ENCODE results near the gene PLEKHG4B. TPM values are rescaled to one million over a fixed set of nuclear protein-coding genes. Genes with fewer than 3 reads are reported as not detected.

The PLEKHG4B gene
- total and polyA plus RNA-seq, 2 of the 4 experiments (the other 2 are of a cell fraction), result 1.1 TPM

- in situ Hi-C loops (cut with MboI; ENCODE audit: low sequenced_read_pairs) (no loop called here), dilution Hi-C loops (cut with HindIII; ENCODE audit: low sequenced_read_pairs, unreplicated experiment) (no loop called here), intact Hi-C loops (cut with micrococcal nuclease) (no loop called here)
- Histone ChIP-seq H3K9me3 (ENCODE audit: control insufficient read depth, insufficient read depth, low read length) (no peaks in the 10 kb centered on the region), H3K56ac (ENCODE audit: extremely low read depth, insufficient read depth, low read length) (no peak overlapping the region), H3K27ac (ENCODE audit: insufficient read depth, low read length) (no peak overlapping the region), H3K9ac (ENCODE audit: low read depth, low read length) (no peak overlapping the region), H3K4me3 (ENCODE audit: insufficient read depth, low read depth, low read length) (no peak overlapping the region), H2AK5ac (ENCODE audit: low read depth, low read length) (no peak overlapping the region), H2BK15ac (ENCODE audit: low read depth, low read length) (no peak overlapping the region), H3K4me1 (ENCODE audit: control insufficient read depth, insufficient read depth, low read length) (peaks cover 3% of the 10 kb centered on the region; the same call in 1 of the 2 replicates), H3K4me2 (ENCODE audit: low read depth, low read length) (no peak overlapping the region), H4K5ac (ENCODE audit: low read depth, low read length) (no peak overlapping the region), H2AK9ac (replicated peaks; ENCODE audit: low read depth, low read length, poor library complexity) (no peak overlapping the region), H4K20me1 (ENCODE audit: insufficient read depth, low read length) (no peaks in the 10 kb centered on the region), H3K14ac (replicated peaks; ENCODE audit: low read depth, low read length) (no peak overlapping the region), H3K9me1 (ENCODE audit: insufficient read depth, low read length) (no peaks in the 10 kb centered on the region; the same call in 1 of the 2 replicates), H4K91ac (ENCODE audit: insufficient read depth, low read depth, low read length) (no peak overlapping the region), H3K27me3 (ENCODE audit: control insufficient read depth, insufficient read depth, low read length) (peaks cover 60% of the 10 kb centered on the region), H2BK5ac (ENCODE audit: low read depth, low read length, poor library complexity, severe bottlenecking) (no peak overlapping the region), H3K79me1 (ENCODE audit: low read depth in 1 of 2, low read length in 2 of 2) (no peaks in the 10 kb centered on the region), H2BK120ac (ENCODE audit: low read depth, low read length) (no peak overlapping the region), H3K4ac (ENCODE audit: low read depth, low read length) (no peak overlapping the region), H3K23ac (ENCODE audit: low read depth, low read length) (no peak overlapping the region), H3K18ac (ENCODE audit: low read depth, low read length) (no peak overlapping the region), H2AFZ (replicated peaks; ENCODE audit: low read length, poor library complexity) (no peak overlapping the region), H3K36me3 (ENCODE audit: control insufficient read depth, insufficient read depth, low read length) (no peaks in the 10 kb centered on the region), H2BK20ac (ENCODE audit: low read depth, low read length) (no peak overlapping the region), H4K8ac (ENCODE audit: low read depth in 2 of 2, low read length in 2 of 2) (no peak overlapping the region)
- POLR2A ChIA-PET (ENCODE audit: unreplicated experiment), result no interaction called here
- ATAC-seq (ENCODE audit: low read depth) (no peak), DNase-seq (no peak)
- no TSS peak for BruUV-seq (replicated peaks)
- TF ChIP-seq MAZ (IDR thresholded peaks at IDR 0.05; ENCODE audit: borderline replicate concordance, low read depth, low read length), result no peak
- no peak for TF ChIP-seq BHLHE40 (IDR thresholded peaks at IDR 0.05; ENCODE audit: low read depth, low read length)
- no peak for TF ChIP-seq MXI1 (IDR thresholded peaks at IDR 0.05; ENCODE audit: borderline replicate concordance, low read depth, low read length)
- no peak for TF ChIP-seq POLR2A (IDR thresholded peaks at IDR 0.05; ENCODE audit: low read depth, low read length)
- TF ChIP-seq FOS (IDR thresholded peaks at IDR 0.05; ENCODE audit: low read depth, low read length), result no peak
- no peak for TF ChIP-seq CTCF (conservative IDR thresholded peaks at IDR 0.05; ENCODE audit: low read depth, low read length)
- TF ChIP-seq CEBPB (IDR thresholded peaks at IDR 0.05; ENCODE audit: low read depth, low read length), result no peak
- TF ChIP-seq SMC3 (IDR thresholded peaks at IDR 0.05; ENCODE audit: low read depth, low read length), result no peak
- no peak for TF ChIP-seq CHD1 (IDR thresholded peaks at IDR 0.05; ENCODE audit: low read depth, low read length)
- WGBS, 2 experiments (ENCODE audit: extremely low coverage in 2 of 2, insufficient read length in 1 of 2), result 80% methylated on average over 5 of the region's 10 CpGs; no CpG with 5 or more reads in 1 of the 2 experiments
- CTCF ChIA-PET, result no interaction called here
Measured at GRCh38 chr5:77546-77945, 14.4 kb upstream of the PLEKHG4B start.

Measured in IMR-90 (cell line).